Endodermal cell (in vitro differentiated cells): ENCODE measurements around the gene NDRG3. TPM values are rescaled to one million over a fixed set of nuclear protein-coding genes. Genes with fewer than 3 reads are reported as not detected.

Experiments used
- DNase-seq: peaks from one replicate; pipeline ENCODE4 v3.0.0-alpha.2; 2017
- H3K27ac ChIP-seq: 2 replicates; pipeline ENCODE4 v1.5.1; 2013; ENCODE audit warnings: mild to moderate bottlenecking, low read depth, low read length, moderate library complexity
- H3K27me3 ChIP-seq: 2 replicates; pipeline ENCODE4 v1.6.1; 2013; ENCODE audit warnings: mild to moderate bottlenecking, low read length, moderate library complexity; ENCODE audit not compliant: insufficient read depth, control insufficient read depth, poor library complexity, severe bottlenecking
- H3K36me3 ChIP-seq: 2 replicates; pipeline ENCODE4 v1.7.0; 2013; ENCODE audit warnings: mild to moderate bottlenecking, low read length, moderate library complexity; ENCODE audit not compliant: control insufficient read depth, insufficient read depth
- H3K4me1 ChIP-seq: one replicate; pipeline ENCODE4 v1.7.0; 2013; ENCODE audit warnings: low read length; ENCODE audit not compliant: control insufficient read depth, insufficient read depth
- H3K4me3 ChIP-seq: 2 replicates; pipeline ENCODE4 v1.5.1; 2013; ENCODE audit warnings: mild to moderate bottlenecking, low read length, moderate library complexity
- H3K9ac ChIP-seq: 2 replicates; pipeline ENCODE4 v1.6.1; 2013; ENCODE audit warnings: mild to moderate bottlenecking, low read length, moderate library complexity; ENCODE audit not compliant: poor library complexity, severe bottlenecking; ENCODE audit errors: extremely low read depth
- H3K9me3 ChIP-seq: 2 replicates; pipeline ENCODE4 v1.6.1; 2013; ENCODE audit warnings: mild to moderate bottlenecking, low read length, moderate library complexity; ENCODE audit not compliant: control insufficient read depth
- H3K27ac Mint-ChIP-seq: 2 replicates; pipeline ENCODE4 v1.8.0; 2020; ENCODE audit warnings: mixed read lengths
- H3K27me3 Mint-ChIP-seq: 2 replicates; pipeline ENCODE4 v1.8.0; 2021; ENCODE audit warnings: mild to moderate bottlenecking, mixed read lengths; ENCODE audit not compliant: insufficient read depth
- H3K36me3 Mint-ChIP-seq: 2 replicates; pipeline ENCODE4 v1.8.0; 2020; ENCODE audit warnings: low read depth, mixed read lengths
- H3K4me1 Mint-ChIP-seq: 2 replicates; pipeline ENCODE4 v1.8.0; 2020; ENCODE audit warnings: mixed read lengths
- H3K4me3 Mint-ChIP-seq: 2 replicates; pipeline ENCODE4 v1.8.0; 2020; ENCODE audit warnings: mild to moderate bottlenecking, moderate library complexity, mixed read lengths
- H3K9me3 Mint-ChIP-seq: 2 replicates; pipeline ENCODE4 v1.8.0; 2020; ENCODE audit warnings: mild to moderate bottlenecking, mixed read lengths
- WGBS, 2 experiments: methylation state at CpG; one replicate each; pipeline versions ENCODE4 v1.1.5 to v1.1.7; 2013; ENCODE audit warnings: missing lambda C conversion rate in 2 of 2, mixed read lengths in 1 of 2; ENCODE audit not compliant: insufficient coverage in 1 of 2, insufficient read length in 1 of 2; 5-methylcytosine and 5-hydroxymethylcytosine counted together
- total RNA-seq, 2 donors: library from RNA; stranded (reverse); fragmentation: NEBNext Ultra II Directional in 1 of 2; extraction: Animal tissue kit (Norgen Biotek cat#: 25700) in 1 of 2; gene quantifications; 2 replicates in 1 of 2; 3 replicates in 1 of 2; pipeline ENCODE4 v1.2.1, GENCODE V29; 2021
- TF ChIP-seq, protein P1 (sequence below): fragments of 200-600 bp; sonication (generic); conservative IDR thresholded peaks from 2 replicates; pipeline ENCODE4 v1.5.0; 2021; ENCODE audit warnings: antibody characterized with exemption, mild to moderate bottlenecking

The NDRG3 gene
- total RNA-seq, 2 donors from 2014 or later = 24.6 to 26.1 TPM

DNA sequence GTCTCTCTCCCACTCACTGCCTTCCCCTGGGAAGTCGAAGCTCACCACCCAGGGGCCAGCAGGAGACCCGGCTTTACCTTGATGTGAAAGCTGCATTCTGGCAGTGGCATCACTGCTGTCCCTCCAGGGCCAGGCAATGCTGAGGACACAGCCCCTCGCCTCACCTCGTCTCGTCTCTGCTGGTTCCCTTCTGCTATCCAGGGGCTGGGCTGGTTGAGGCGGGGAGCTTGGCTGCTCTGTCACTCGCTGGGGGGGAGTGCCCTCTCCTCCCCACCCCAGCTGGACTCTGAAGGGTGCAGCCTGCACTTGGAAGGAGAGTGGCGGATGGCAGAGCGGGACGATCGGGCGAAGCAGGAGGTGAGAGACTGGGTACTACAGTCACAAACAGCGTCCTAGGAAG is 40.4 kb upstream of the NDRG3 start:
- TF ChIP-seq, protein P1, sequence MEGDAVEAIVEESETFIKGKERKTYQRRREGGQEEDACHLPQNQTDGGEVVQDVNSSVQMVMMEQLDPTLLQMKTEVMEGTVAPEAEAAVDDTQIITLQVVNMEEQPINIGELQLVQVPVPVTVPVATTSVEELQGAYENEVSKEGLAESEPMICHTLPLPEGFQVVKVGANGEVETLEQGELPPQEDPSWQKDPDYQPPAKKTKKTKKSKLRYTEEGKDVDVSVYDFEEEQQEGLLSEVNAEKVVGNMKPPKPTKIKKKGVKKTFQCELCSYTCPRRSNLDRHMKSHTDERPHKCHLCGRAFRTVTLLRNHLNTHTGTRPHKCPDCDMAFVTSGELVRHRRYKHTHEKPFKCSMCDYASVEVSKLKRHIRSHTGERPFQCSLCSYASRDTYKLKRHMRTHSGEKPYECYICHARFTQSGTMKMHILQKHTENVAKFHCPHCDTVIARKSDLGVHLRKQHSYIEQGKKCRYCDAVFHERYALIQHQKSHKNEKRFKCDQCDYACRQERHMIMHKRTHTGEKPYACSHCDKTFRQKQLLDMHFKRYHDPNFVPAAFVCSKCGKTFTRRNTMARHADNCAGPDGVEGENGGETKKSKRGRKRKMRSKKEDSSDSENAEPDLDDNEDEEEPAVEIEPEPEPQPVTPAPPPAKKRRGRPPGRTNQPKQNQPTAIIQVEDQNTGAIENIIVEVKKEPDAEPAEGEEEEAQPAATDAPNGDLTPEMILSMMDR = no peak
- peak overlapping the region; percentile 55 for H3K27ac Mint-ChIP-seq
- H3K4me3 Mint-ChIP-seq = no peak overlapping the region
- Histone ChIP-seq H3K27ac (no peak overlapping the region), H3K27me3 (no peaks in the 10 kb centered on the region), H3K9ac (no peak overlapping the region), H3K36me3 (peaks cover 45% of the 10 kb centered on the region), H3K9me3 (no peaks in the 10 kb centered on the region), H3K4me1 (no peaks in the 10 kb centered on the region), H3K4me3 (no peak overlapping the region)
- peaks cover 39% of the 10 kb centered on the region for H3K36me3 Mint-ChIP-seq
- DNase-seq = no peak
- H3K9me3 Mint-ChIP-seq = no peaks in the 10 kb centered on the region
- no peaks in the 10 kb centered on the region for H3K4me1 Mint-ChIP-seq
- no peaks in the 10 kb centered on the region for H3K27me3 Mint-ChIP-seq
- WGBS, 2 experiments = 88 to 91% methylated on average over 9 to 13 of the region's 13 CpGs

DNA sequence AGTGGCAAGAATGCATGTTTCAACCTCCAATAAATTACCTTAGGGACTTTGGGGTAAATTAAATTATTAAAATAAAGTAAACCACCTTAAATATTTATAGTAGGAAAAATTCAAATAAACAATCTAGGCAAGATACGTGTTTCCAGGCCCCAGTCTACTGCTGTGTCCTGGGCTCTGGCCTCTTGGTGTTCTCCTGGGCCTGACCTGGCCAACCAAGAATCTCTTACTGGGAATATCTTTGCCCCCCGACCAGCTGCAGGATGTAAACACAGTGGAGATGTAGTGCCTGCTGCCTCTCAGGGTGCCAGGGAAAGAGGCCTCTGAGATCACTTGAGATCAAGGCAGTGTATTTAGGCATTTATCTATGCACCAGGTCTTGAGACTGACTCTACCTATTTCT is 39.4 kb upstream of the NDRG3 start:
- no peaks in the 10 kb centered on the region for H3K9me3 Mint-ChIP-seq
- no peak overlapping the region for H3K27ac Mint-ChIP-seq

DNA sequence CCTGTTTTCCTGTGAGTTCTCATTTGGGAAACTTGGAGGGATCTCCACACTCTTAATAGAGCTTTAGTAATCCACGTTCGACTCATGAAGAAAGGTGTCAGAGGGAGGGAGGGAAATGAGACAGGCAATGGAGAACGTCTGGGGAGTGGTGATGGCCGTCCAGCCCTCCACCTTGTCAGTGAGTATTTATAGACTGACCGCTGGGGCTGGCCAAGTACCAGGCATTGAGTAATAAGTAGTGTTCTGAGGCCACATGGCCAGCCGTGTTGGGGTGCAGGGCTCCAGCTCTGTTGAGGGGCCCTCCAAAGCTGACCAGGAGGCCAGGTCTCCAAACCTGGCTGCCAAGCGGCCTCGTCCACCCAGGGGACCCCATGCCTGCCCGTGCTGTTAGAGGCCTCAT is 39.0 kb upstream of the NDRG3 start:
- Mint-ChIP-seq H3K27ac (no peak overlapping the region), H3K27me3 (no peaks in the 10 kb centered on the region), H3K4me3 (no peak overlapping the region), H3K4me1 (peaks cover 3% of the 10 kb centered on the region), H3K36me3 (peaks cover 38% of the 10 kb centered on the region), H3K9me3 (no peaks in the 10 kb centered on the region)
- TF ChIP-seq, protein P1 = no peak
- no peak overlapping the region for H3K4me3 ChIP-seq
- H3K36me3 ChIP-seq = peaks cover 41% of the 10 kb centered on the region
- 90 to 92% methylated on average over 2 to 9 of the region's 9 CpGs for WGBS, 2 experiments
- no peaks in the 10 kb centered on the region for H3K9me3 ChIP-seq
- no peak overlapping the region for H3K9ac ChIP-seq
- H3K4me1 ChIP-seq = no peaks in the 10 kb centered on the region
- H3K27me3 ChIP-seq = no peaks in the 10 kb centered on the region
- DNase-seq = no peak
- H3K27ac ChIP-seq = no peak overlapping the region

More for the DNA sequence above, 39.4 kb upstream of the NDRG3 start:
- H3K4me3 Mint-ChIP-seq = no peak overlapping the region
- no peaks in the 10 kb centered on the region for H3K4me1 Mint-ChIP-seq
- TF ChIP-seq, protein P1 = no peak
- Histone ChIP-seq H3K9me3 (no peaks in the 10 kb centered on the region), H3K27ac (no peak overlapping the region), H3K9ac (no peak overlapping the region), H3K4me1 (no peaks in the 10 kb centered on the region), H3K36me3 (peaks cover 41% of the 10 kb centered on the region), H3K4me3 (no peak overlapping the region), H3K27me3 (no peaks in the 10 kb centered on the region)
- H3K27me3 Mint-ChIP-seq = no peaks in the 10 kb centered on the region
- peaks cover 38% of the 10 kb centered on the region for H3K36me3 Mint-ChIP-seq
- WGBS, 2 experiments = 95 to 100% methylated on average over 2 of the region's 2 CpGs
- DNase-seq = no peak
